GM10266 (cell line): ENCODE data around the gene LNX2.

ENCODE experiments used
- DNase-seq: peaks from one replicate; pipeline ENCODE4 v3.0.0; 2012; ENCODE audit errors: extremely low spot score
- TF ChIP-seq, protein P1 (sequence below): IDR thresholded peaks from 2 replicates; pipeline ENCODE4 v1.5.1; 2012; ENCODE audit warnings: mild to moderate bottlenecking, low read depth; ENCODE audit not compliant: control insufficient read depth, insufficient read depth; ENCODE audit errors: missing control alignments

The LNX2 gene

DNA sequence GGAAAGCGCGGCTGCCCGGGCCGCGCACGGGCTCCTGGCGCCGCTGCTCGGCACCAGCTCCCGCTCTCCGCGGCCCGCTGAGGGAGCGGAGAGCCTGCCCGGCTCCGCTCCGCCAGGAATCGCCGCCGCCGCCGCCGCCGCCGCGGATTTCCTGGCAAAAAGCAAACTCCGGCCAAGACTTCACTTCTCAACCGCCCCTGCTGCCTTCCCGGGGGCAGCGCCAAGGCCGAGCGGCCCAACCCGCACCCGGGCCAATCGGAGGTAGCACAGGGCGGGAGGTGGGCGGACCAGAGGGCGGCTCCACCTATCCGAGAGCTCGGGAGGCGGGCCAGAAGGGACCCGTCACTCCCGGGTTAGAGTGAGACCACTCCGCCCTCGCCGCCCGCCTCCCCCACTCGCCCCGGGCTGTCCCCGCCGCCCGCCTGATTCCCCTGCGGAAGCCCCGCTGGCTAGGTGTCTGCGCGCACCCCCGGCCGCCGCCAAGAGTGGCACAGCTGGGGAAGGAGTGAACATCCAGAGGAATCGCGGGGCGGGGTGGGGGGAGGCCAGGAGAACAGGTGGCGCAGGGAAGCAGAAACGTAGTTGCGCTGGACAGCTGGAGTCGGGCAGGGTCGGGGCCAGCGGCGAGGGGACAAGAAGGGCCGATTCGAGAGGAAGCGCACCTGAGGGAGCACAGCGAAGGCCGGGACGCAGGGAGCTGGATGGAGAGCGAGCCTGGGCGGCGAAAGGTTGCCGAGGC is at the start of gene LNX2:
LNX2 (minus strand) TSS at position 153 of the 739 bp plus-strand sequence. CDS start 38,826 bp downstream, outside the sequence.
- TF ChIP-seq, protein P1, sequence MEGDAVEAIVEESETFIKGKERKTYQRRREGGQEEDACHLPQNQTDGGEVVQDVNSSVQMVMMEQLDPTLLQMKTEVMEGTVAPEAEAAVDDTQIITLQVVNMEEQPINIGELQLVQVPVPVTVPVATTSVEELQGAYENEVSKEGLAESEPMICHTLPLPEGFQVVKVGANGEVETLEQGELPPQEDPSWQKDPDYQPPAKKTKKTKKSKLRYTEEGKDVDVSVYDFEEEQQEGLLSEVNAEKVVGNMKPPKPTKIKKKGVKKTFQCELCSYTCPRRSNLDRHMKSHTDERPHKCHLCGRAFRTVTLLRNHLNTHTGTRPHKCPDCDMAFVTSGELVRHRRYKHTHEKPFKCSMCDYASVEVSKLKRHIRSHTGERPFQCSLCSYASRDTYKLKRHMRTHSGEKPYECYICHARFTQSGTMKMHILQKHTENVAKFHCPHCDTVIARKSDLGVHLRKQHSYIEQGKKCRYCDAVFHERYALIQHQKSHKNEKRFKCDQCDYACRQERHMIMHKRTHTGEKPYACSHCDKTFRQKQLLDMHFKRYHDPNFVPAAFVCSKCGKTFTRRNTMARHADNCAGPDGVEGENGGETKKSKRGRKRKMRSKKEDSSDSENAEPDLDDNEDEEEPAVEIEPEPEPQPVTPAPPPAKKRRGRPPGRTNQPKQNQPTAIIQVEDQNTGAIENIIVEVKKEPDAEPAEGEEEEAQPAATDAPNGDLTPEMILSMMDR: no peak
- DNase-seq: peak; percentile 98

DNA sequence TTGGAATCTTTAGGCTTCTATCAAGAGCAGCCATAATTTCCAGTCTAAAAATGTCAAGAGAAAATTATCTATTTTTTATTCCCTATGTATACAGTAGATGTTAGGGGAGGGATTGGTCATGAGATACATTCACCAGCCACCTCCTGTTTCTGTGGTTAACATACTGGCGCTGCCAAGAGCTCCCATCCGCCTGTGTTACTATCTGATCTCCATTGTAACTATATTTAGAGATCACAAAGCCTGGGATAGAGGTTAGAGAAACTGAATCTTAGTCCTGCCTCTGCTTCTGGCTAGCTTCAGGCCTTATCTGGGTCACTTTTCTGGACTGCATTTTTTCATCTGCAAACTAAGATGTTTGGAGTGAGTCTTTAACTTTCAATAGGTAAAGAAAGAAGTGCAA is 47.6 kb upstream of the LNX2 start:
- no peak for DNase-seq
- TF ChIP-seq, protein P1: no peak

DNA sequence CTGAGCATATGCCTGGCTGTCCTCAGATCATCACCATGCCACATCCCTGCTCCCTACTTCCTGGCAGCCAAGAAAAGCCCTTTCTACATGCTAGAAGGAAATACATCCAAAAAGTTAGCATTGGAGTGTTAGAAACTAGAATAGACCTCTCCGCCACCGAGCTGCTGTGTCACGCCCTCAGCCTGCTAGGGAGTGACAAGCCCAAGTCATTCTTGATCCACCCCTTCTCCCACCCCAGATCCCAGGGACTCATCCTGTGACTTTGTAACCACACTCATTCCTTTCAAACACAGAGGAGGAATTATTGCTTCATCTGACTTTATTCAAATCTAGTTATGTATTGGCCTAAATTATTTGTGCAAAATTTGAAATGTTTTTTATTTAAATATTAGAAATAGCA is 46.6 kb upstream of the LNX2 start:
- TF ChIP-seq, protein P1: no peak
- DNase-seq: no peak

DNA sequence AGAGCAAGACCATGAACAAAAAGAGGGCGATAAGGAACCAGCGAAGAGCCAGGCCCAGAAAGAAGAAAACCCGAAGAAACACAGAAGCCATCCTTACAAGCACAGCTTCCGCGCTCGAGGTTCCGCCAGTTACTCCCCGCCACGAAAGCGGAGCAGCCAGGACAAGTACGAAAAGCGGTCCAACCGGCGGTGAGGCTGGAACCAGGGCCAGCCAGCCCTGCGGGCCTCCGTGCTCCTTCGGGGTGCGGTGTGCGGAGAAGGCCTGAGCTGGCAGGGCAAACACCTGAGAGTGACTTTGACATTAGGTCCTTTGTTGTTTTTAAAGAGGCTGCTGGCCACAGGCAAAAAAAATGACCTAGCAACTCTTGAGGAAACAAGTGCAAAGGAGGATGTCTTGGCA is 45.4 kb upstream of the LNX2 start:
- no peak for DNase-seq
- TF ChIP-seq, protein P1: no peak

DNA sequence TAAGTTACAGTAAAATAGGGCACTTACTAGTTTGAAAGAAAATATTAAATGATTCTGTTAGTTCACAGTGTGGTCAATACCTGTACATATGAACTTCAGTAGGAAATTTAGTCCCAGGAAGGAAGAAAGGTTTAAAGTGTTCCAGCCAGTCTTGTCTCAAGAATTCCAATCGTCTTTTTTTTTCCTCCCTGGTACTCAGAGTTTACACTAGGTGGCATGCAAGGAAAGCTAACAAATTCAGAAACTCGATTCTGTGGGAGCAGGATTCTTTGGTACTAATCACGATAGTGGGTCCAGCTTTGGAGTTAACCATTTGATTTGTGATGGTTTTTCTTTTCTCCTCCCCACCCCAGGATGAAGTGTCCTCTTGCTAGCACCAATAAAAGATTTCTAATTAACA is 45.0 kb upstream of the LNX2 start:
- TF ChIP-seq, protein P1: no peak
- no peak for DNase-seq

DNA sequence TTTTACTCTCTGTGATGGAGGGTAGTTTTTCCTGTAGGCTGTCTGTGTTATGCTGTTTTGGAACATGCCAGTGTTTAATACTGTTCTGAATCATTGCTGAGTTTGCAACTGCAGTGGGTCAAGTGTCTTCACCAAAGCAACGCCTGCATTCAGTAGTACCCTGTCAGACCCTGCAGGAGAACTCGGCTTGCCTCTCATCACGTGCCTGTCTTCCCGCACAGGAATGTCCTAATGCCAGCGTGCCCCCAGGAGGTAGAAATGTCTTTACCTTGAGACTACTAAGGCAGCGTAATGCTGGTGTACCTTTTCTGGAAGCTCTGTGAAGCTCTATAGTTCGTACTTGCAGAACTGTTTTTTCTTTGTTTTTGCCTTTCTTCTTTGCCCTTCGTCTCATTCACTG is 43.6 kb upstream of the LNX2 start:
- DNase-seq: no peak
- TF ChIP-seq, protein P1: no peak

DNA sequence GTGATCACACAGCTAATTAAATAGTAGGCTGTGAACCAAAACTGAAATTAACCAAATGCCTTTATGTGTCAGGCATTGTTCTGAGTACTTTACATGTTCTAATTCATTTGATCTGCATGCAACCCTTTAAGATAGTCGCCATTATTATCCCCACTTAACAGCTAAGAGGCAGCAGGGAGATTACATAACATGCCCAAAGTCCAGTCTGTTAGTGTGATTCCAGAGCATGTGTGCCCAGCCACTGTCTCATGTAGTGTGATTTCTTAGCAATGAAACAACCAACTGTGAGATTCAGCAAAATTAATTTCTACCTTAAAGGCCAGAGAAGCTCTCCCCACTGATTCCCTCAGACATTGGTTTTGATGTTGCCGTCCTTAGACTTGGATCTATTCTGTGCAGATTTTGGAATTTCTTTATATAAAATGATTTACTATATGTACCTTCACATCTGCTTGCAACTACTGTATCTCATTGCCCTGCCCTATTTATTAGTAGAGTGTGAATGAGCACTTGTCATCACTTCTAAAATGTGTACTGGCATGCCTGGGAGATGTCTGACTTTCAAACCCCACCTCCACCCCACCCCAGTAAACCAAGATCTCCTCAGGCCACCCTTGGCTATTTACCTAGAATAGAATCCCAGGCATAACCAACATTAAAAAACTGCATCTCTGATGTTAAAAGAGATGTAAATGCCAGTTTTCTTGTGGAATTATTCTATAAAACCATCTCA is 42.6 kb upstream of the LNX2 start:
- no peak for DNase-seq
- TF ChIP-seq, protein P1: no peak
